DMS53 treated with DMSO at 0.1 percent for 48 hours (cell line): ENCODE measurements around the gene OAS3.
A peak's percentile ranks its signal among the peaks of the same experiment; 100 is the strongest.
"Not testable (repeated sequence)": the region's sequence is repeated elsewhere in the genome, so short reads cannot be mapped to it uniquely, and the experiment has no call there.

Experiments
- DNase-seq: peaks from one replicate; lab custom pipeline; 2025; ENCODE audit not compliant: unreplicated experiment; lab: John Stamatoyannopoulos, UW

Gene OAS3, protein sequence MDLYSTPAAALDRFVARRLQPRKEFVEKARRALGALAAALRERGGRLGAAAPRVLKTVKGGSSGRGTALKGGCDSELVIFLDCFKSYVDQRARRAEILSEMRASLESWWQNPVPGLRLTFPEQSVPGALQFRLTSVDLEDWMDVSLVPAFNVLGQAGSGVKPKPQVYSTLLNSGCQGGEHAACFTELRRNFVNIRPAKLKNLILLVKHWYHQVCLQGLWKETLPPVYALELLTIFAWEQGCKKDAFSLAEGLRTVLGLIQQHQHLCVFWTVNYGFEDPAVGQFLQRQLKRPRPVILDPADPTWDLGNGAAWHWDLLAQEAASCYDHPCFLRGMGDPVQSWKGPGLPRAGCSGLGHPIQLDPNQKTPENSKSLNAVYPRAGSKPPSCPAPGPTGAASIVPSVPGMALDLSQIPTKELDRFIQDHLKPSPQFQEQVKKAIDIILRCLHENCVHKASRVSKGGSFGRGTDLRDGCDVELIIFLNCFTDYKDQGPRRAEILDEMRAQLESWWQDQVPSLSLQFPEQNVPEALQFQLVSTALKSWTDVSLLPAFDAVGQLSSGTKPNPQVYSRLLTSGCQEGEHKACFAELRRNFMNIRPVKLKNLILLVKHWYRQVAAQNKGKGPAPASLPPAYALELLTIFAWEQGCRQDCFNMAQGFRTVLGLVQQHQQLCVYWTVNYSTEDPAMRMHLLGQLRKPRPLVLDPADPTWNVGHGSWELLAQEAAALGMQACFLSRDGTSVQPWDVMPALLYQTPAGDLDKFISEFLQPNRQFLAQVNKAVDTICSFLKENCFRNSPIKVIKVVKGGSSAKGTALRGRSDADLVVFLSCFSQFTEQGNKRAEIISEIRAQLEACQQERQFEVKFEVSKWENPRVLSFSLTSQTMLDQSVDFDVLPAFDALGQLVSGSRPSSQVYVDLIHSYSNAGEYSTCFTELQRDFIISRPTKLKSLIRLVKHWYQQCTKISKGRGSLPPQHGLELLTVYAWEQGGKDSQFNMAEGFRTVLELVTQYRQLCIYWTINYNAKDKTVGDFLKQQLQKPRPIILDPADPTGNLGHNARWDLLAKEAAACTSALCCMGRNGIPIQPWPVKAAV

DNA sequence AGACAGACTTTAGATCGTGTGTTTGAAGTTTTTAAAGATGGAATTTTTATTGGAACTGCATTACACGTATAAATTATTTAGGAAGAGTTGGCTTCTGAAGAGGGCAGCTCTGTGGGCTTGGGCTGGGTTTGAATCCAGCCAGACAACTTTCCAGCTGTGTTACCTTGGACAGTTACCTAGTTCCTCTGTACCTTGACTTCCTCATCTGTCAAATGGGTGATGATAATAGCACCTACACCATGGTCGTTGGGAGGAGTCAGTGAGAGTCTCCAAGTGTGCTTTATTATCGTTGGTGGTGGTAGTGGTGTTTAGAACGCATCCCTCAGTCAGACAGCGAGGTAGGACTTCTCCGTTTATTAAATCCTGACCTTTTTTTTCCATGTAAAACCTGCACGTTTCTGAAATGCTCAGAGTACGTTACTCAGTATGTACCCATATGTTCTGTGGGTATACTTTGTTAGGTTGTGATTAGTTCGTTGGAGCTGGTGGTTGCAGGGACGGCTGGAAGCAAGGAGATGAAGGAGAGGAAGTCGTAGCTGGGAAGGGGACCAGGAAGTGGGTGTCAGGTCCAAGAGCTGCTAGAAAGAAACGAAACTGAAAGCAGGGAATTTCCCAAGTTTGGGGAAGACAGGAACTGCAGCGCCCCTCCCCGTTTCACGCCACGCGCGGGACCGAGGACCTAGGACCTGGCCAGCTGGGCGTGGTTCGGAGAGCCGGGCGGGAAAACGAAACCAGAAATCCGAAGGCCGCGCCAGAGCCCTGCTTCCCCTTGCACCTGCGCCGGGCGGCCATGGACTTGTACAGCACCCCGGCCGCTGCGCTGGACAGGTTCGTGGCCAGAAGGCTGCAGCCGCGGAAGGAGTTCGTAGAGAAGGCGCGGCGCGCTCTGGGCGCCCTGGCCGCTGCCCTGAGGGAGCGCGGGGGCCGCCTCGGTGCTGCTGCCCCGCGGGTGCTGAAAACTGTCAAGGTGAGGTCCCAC is at the start of gene OAS3:
Gene OAS3, plus strand, starts transcription at position 734 of the 979 bp plus-strand sequence. Its CDS starts 57 bp downstream, at position 791.
- DNase-seq: peak; percentile 87

DNA sequence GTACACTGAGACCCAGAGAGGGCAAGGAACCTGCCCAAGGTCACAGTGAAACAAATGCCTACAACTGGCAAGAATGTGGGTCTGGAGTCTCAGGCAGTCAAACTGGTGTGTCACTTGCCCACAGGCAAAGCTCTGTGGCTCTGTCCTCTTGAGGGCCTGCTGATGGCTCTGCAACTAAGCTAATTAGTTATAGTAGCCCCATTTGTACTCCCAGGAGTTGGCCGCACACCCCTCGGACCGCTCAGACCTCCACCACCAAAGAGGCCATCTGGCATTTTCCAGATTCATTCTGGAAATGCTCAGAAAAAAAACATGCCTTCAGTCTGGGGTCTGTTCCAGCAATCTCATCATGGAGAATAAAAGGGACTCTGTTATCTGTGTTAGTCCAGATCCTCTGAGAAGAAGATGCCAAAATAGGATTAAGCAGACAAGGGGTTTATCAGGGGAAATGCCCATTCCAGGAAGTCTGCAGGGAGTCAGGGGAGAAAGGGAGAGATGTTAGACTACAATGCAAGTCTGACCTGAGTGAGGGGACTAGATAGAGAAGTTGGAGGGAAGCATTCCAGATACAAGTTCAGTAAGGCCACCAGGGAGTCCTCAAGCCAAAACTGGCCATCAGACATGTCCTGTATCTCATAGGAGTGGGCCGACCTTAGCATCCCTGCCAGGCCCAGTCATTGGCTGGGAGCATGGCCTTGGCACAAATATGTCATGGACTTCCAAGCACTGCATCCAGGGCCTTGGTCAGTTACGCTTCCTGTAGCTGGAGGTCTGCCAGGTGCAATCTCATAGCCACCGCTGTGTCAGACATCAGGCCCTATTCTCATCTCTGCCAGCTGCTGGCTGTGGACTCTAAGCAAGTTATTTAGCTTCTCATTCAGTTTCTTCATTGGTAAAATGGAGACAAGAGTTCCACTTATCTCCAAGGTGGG is 46.9 kb upstream of the OAS3 start:
- no peak for DNase-seq

DNA sequence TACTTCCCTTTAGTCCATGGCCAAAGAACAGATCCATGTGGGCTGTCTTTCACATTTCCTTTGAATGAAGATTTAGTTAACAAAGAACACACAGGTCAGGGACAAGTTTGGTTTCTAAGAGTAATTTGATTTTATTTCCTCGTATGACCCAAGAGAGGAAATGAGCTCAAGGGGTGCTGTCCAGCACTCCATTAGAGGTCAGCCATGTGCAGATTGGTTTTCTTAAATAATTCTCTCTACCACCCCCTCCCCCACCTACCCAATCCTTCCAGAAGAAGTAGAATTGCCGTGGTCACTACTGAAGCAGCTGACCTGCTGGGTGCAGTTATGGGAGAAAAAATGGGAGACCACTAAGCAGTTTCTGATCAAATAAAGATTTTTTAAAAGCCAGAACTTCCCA is 45.4 kb upstream of the OAS3 start:
- no peak for DNase-seq

DNA sequence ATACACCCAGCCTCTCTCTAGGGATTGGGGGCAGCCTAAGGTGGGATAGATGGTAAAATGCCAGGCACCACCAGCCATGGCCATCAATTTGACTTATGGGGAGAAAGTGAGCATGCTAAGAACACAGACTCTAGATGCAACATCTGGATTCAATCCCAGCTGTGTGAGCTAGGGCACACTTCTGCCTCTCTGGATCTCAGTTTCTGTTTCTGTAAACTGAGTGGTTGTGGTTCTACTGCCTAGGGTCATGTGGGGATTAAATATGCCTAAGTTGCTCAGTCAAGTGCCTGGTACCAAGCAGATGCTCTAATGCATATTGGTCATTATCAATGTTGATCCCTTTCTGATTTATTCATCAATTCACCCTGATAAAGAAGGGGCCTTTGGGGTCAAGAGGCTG is 44.1 kb upstream of the OAS3 start:
- DNase-seq: no peak

DNA sequence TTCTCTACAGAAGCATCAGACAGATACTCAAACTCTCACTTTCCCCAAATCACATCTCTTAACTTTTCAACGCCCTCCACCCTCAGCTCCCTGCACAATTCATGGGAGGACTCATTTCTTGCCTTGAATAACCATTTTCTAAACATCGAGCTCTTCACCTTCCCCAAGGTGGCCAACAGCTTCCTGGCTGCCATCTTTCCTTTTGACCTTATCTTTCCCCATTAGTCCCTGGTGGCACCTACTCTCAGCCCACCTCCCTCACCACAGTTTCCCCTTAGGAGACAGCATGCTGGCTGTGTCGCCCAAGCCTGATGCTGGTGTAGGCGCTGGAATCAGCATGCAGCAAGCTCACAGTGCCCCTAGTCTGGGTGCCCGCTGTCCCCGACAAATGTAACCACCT is 39.9 kb upstream of the OAS3 start:
- no peak for DNase-seq

DNA sequence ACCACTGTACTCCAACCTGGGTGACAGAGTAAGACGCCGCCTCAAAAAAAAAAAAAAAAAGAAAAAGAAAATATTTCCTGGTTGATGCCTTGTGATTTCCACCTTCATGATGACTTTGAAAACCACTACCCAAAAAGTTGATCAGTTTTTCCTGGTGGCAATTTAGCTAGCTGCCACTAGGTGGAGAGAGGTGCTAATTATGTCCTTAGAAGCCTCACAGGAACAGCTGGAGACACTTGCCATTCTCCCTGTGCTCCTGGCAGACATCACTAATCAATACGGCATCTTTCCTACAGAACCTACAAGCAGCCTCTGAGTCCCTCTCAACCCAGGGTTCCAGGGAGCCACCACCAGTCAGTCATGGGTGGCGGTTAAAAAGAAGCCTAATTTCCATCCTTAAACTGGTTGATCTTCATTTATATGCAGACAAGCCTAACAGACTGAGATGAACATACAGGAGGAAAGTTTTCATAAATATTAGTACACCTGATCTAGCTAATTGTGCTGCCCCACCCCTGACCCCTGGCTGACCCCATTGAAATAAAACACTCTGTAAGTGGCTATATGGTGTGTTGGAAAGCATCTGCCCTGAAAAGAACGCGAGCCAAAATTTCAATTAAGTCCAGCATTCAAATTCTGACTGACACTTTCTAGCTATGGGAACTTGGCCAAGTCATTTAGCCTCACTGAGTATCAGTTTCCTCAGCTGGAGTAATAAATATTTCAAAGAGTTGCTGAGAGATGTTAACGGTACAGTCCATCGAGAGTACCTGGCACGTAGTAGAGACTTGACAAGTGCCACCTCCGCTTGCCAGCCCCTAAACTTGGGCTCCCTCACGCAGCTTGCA is 37.8 kb upstream of the OAS3 start:
- peak; percentile 75 for DNase-seq

DNA sequence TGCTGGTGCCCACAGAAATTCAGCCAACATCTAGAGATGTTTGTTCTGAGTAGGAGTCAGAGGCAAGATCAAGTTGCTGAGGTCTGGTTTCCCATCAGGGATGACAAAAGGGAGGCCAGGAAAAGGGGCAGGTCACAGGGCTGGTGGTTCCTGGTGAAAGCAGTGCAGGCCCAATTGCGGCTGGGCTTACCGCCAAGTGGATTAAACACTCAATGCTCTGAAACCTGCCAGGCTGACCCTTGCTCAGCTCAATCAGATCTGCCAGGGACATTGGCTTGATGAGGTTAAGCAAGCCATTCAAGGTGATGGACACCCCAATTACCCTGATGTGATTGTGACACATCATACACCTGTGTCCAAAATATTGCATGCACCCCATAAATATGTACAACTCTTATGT is 37.0 kb upstream of the OAS3 start:
- DNase-seq: no peak

DNA sequence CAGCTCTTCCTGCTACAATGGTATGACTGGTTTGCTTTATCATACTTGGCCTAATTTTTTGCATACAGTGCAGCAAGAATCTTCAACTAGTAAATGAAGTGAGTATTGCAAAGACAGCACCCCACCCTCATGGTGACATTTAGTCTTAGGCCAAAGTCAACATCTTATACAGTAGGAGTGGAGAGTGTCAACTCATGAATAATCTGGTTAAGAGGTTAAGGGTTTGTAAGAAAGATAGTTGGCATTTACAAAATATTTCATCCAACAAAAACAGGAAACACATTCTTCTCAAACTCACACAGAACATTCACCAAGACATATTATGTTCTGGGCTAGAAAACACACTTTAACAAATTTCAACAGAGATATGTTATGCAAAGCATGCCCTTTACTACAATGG is 33.7 kb upstream of the OAS3 start:
- DNase-seq: no peak

DNA sequence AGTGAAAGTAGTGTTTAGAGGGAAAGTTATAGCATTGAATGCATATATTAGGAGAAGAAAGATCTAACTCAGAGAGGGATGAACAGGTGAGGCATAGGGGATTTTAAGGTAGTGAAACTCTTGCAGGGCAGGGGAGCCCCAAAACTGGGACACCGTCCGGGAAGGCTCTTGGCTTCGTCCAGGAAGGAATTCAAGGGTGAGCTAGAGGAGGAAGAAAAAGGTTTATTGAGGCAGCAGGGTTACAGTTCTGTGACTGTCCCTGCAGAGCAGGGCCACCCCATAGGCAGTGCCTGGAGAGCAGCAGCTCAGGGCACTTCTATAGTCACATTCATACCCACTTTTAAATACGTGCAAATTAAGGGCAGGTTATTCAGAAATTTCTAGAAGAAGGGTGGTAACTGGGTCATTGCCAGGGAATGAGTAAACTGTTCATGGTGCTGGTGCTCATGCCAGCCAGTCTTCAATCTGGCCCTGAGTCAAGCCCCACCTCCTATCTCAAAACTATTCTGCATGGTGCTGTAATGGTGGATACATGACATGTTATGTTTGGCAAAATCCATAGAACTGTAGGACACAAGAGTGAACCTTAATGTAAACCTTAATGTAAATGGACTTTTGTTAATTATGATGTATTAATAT is 32.7 kb upstream of the OAS3 start:
- no peak for DNase-seq

DNA sequence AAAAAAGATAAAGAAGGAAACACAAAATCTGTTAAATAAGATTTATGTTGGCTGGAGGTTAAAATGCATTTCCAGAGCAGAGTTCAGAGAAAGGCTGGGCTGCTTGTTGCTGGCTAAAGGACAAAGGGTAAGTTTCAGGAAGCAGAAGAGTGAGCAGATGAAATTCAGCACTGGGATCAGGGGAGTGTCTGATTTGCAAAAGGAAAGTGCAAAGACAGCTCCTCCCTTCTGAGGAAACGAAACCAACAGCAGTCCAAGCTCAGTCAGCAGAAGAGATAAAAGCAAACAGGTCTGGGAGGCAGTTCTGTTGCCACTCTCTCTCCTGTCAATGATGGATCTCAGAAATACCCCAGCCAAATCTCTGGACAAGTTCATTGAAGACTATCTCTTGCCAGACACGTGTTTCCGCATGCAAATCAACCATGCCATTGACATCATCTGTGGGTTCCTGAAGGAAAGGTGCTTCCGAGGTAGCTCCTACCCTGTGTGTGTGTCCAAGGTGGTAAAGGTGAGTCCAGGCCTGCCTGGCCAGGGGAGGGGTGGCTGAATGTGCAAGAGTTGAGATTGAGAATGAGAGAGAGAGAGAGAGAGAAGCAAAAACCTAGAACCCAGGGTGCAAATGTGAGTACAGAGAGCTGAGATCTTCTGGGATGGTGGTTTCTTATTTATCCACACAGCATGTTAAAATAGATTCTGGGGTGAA is 31.4 kb upstream of the OAS3 start, which contains the start of gene OAS1:
Gene OAS1, plus strand, starts transcription at position 251 of the 703 bp plus-strand sequence. Its CDS starts 78 bp downstream, at position 329.
- DNase-seq: peak; percentile 85

DNA sequence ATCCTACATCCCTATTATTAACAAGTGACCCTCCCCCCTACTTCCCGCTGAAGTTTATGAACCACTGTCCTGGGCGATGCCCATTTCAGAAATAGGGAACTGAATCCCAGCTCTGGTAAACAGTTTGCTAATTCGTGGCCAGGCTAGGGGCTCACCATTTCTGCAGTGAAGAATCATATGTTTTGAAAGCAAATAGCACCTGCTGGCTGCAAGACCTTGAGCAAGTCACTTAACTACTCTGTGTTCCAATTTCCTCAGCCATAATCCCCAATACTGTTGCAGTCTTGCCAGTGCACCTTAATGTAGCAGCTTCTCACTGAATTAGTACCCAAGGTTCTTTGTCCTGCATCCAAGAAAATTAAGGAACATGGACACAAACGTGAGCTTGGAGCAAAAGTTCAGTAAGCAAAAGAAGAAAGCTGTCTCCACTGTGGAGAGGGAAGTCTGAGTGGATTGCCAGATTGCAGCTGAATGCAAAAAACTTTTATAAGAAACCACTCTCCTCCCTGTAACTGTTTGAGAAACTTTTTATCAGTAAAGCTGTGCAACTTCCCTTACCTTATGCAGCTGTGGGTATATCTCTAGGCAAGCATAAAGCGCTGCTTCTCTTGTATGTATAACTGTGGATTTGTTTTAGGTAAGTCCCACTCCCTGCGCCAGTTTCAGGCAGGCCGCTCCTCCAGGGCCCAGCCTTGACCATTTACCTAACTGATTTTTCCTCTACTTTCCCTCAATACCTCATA is 30.7 kb upstream of the OAS3 start:
- DNase-seq: no peak

DNA sequence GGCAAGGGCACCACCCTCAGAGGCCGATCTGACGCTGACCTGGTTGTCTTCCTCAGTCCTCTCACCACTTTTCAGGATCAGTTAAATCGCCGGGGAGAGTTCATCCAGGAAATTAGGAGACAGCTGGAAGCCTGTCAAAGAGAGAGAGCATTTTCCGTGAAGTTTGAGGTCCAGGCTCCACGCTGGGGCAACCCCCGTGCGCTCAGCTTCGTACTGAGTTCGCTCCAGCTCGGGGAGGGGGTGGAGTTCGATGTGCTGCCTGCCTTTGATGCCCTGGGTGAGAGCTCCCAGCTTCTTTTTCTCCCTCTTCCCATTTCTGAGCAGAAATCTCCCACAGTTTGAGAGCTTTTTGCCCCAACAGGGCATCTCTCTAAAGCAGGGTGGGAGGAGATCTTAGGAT is 29.7 kb upstream of the OAS3 start:
- DNase-seq: no peak

DNA sequence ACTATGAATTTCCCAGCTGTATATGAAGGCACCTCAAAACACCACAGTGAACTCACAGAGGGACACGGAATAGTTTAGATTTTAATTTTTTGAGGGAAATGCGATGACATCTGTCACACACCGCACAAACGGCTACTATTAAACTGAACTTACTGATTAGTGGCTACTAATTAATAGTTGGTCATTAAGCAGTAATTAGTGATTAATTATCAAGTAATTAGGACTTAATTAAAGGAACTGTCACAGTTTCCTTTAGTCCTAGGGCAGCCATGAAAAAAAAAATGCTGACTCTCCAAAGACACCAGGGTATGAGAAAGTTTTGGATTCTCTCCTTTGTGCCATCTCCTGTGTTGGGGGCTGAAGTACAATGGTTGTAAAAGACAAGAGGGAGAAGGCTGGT is 28.6 kb upstream of the OAS3 start:
- DNase-seq: no peak

DNA sequence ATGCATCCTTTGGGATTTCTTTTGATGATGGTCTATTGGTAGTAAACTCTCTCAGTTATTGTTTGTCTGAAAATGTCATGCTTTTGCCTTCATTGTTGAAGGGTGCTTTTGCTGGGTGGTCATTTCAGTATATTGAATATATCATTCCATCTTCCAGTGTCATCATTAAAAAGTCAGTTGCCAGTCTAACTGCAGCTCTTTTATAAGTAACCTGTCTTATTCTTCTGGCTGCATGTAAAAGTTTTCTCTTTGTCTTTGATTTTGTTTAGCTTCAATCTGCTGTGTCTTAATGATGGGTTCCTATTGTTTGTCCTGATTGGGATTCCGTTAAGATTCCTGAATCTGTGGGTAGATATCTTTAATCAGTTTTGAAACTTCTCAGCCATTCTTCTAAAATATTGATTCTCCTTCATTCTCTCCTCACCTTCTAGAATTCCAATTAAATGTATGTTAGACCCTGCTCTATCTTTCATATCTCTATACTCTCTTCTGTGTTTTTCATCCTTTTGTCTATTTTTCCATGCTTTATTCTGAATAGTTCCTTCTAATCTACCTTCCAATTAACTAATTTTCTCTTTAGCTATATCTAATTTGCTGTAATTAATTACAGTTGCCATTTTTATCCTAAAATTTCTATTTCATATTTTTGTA is 25.1 kb upstream of the OAS3 start:
- no peak for DNase-seq

DNA sequence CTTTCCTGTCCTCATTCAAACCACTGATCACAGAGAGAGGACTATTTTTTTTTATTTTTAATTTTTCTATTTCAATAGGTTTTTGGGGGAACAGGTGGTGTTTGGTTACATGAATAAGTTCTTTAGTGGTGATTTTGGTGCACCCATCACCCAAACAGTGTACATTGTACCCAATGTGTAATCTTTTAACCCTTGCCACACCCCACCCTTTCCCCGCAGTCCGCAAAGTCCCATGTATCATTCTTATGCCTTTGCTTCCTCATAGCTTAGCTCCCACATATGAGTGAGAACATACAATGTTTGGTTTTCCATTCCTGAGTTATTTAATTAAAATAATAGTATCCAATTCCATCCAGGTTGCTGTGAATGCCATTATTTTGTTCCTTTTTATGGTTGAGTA is 24.4 kb upstream of the OAS3 start:
- not testable (repeated sequence) for DNase-seq

DNA sequence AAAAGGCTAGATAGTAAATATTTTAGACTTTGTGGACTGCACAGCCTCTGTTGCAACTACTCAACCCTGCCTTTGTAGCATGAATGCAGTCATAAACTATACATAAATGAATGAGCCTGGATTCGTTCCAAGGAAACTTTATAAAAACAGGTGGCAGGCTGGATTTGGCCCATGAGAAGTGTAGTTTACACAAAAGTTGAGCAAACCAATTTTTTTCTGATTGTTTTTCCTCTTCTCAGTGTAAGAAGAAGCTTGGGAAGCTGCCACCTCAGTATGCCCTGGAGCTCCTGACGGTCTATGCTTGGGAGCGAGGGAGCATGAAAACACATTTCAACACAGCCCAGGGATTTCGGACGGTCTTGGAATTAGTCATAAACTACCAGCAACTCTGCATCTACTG is 22.0 kb upstream of the OAS3 start:
- no peak for DNase-seq
